Activated CD4-positive, alpha-beta T cell treated with anti-CD3 and anti-CD28 coated beads, Interleukin-2, Interleukin-6, amounts not matched to agents 100 ng/mL and 50 ng/mL, durations not matched to agents 16 hours and 8 hours (primary cell): ENCODE results near the gene STT3B.
"Not testable (repeated sequence)": the region's sequence is repeated elsewhere in the genome, so short reads cannot be mapped to it uniquely, and the experiment has no call there.

ENCODE experiments used
- DNase-seq: peaks from one replicate; pipeline ENCODE4 v3.0.0-alpha.2; 2020

The STT3B gene

GRCh38 chr3:31532587-31533168, at the start of gene STT3B:
TSS of gene STT3B (plus strand) at chr3:31532925. CDS start at chr3:31532999, 74 bp downstream.
- DNase-seq = peak; percentile 91

GRCh38 chr3:31483776-31484175, 48.9 kb upstream of the STT3B start:
- DNase-seq = no peak

- no peak for DNase-seq
These were observed 47.5 kb upstream of the STT3B start for GRCh38 chr3:31485196-31485595.

- DNase-seq = no peak
These were observed 45.7 kb upstream of the STT3B start for GRCh38 chr3:31486865-31487533.

GRCh38 chr3:31488475-31489017, 44.2 kb upstream of the STT3B start:
- DNase-seq = no peak

GRCh38 chr3:31490502-31490901, 42.2 kb upstream of the STT3B start:
- no peak for DNase-seq

- DNase-seq = no peak
These were observed 41.1 kb upstream of the STT3B start for GRCh38 chr3:31491660-31492059.

GRCh38 chr3:31493149-31493548, 39.6 kb upstream of the STT3B start:
- no peak for DNase-seq

- no peak for DNase-seq
These were observed 36.6 kb upstream of the STT3B start for GRCh38 chr3:31495971-31496665.

- DNase-seq = no peak
These were observed 33.9 kb upstream of the STT3B start for GRCh38 chr3:31498791-31499190.

- no peak for DNase-seq
These were observed 33.4 kb upstream of the STT3B start for GRCh38 chr3:31499281-31499680.

GRCh38 chr3:31502803-31503221, 29.9 kb upstream of the STT3B start:
- DNase-seq = no peak

- DNase-seq = no peak
These were observed 29.3 kb upstream of the STT3B start for GRCh38 chr3:31503456-31503855.

- DNase-seq = no peak
These were observed 28.5 kb upstream of the STT3B start for GRCh38 chr3:31504230-31504629.

GRCh38 chr3:31505371-31506048, 27.2 kb upstream of the STT3B start:
- DNase-seq = no peak

- DNase-seq = not testable (repeated sequence)
These were observed 26.2 kb upstream of the STT3B start for GRCh38 chr3:31506515-31506914.

- no peak for DNase-seq
These were observed 24.1 kb upstream of the STT3B start for GRCh38 chr3:31508452-31509146.

GRCh38 chr3:31509147-31509728, 23.5 kb upstream of the STT3B start:
- no peak for DNase-seq

- no peak for DNase-seq
These were observed 18.2 kb upstream of the STT3B start for GRCh38 chr3:31514570-31514969.

- no peak for DNase-seq
These were observed 17.0 kb upstream of the STT3B start for GRCh38 chr3:31515486-31516284.

- no peak for DNase-seq
These were observed 16.0 kb upstream of the STT3B start for GRCh38 chr3:31516757-31517156.
